A549 (cell line): ENCODE data around the gene NPIPA8.
"Not testable (repeated sequence)": the region's sequence is repeated elsewhere in the genome, so short reads cannot be mapped to it uniquely, and the experiment has no call there.

ENCODE experiments used
- CEBPB ChIP-seq, 2 experiments: fragments of >200 bp in 1 of 2; sonication (Bioruptor Twin) in 1 of 2; formaldehyde crosslinking in 1 of 2; IDR thresholded peaks; 2 replicates each; pipeline ENCODE4 v1.6.1; 2012 to 2016
- CHD4 ChIP-seq: fragments of 200-600 bp; sonication (generic); IDR thresholded peaks from 2 replicates; pipeline ENCODE4 v1.6.1; 2016; ENCODE audit warnings: antibody characterized with exemption, mild to moderate bottlenecking, borderline replicate concordance
- CTCF ChIP-seq: fragments of >200 bp; sonication (Bioruptor Twin); formaldehyde crosslinking; IDR thresholded peaks from 3 replicates; pipeline ENCODE4 v1.5.1; 2016
- EP300 ChIP-seq, 2 experiments: fragments of >200 bp; sonication (Bioruptor Twin); formaldehyde crosslinking; IDR thresholded peaks; 2 replicates in 1 of 2; 3 replicates in 1 of 2; pipeline ENCODE4 v1.6.1; 2016 to 2017
- HOXB13 ChIP-seq: fragments of 250-450 bp; sonication (Bioruptor Pico); IDR thresholded peaks from 2 replicates; pipeline ENCODE4 v1.5.0; 2020; ENCODE audit warnings: low read depth, mild to moderate bottlenecking, moderate library complexity
- JUN ChIP-seq, 2 experiments: fragments of >200 bp; sonication (Bioruptor Twin); formaldehyde crosslinking; IDR thresholded peaks; 2 replicates in 1 of 2; 3 replicates in 1 of 2; pipeline ENCODE4 v1.6.1; 2016 to 2017
- KDM1A ChIP-seq: fragments of 200-600 bp; sonication (generic); IDR thresholded peaks from 2 replicates; pipeline ENCODE4 v1.6.1; 2016; ENCODE audit warnings: low read depth, mild to moderate bottlenecking
- MAFK ChIP-seq: fragments of 450-650 bp; IDR thresholded peaks from 2 replicates; pipeline ENCODE4 v1.6.1; 2014; ENCODE audit not compliant: partially characterized antibody
- PHF8 ChIP-seq: fragments of 200-600 bp; sonication (generic); IDR thresholded peaks from 2 replicates; pipeline ENCODE4 v1.6.1; 2016; ENCODE audit warnings: low read depth, mild to moderate bottlenecking, antibody characterized with exemption, moderate library complexity, borderline replicate concordance
- POLR2A ChIP-seq: IDR thresholded peaks from 2 replicates; pipeline ENCODE4 v1.6.1; 2012; ENCODE audit warnings: mild to moderate bottlenecking, low read length
- POLR2AphosphoS2 ChIP-seq: conservative IDR thresholded peaks from 2 replicates; pipeline ENCODE4 v1.6.1; 2012; ENCODE audit warnings: low read length, improper control_type of control experiment, inconsistent platforms
- RFX5 ChIP-seq: fragments of 450-650 bp; IDR thresholded peaks from 2 replicates; pipeline ENCODE4 v1.7.1; 2014; ENCODE audit warnings: antibody characterized with exemption, mild to moderate bottlenecking, moderate library complexity
- TP53 ChIP-seq: fragments of 250-450 bp; sonication (Bioruptor Pico); IDR thresholded peaks from 2 replicates; pipeline ENCODE4 v1.5.0; 2021; ENCODE audit warnings: mild to moderate bottlenecking, moderate library complexity
- ZFP36 ChIP-seq: fragments of 450-650 bp; IDR thresholded peaks from 2 replicates; pipeline ENCODE4 v1.6.1; 2014; ENCODE audit warnings: borderline replicate concordance; ENCODE audit not compliant: partially characterized antibody

GRCh38 chr16:18303059-18303706 lies 33.4 kb downstream of the NPIPA8 start:
- TF ChIP-seq EP300 (IDR thresholded peaks at IDR 0.05); CTCF; CEBPB (IDR thresholded peaks at IDR 0.05); MAFK; POLR2AphosphoS2; CHD4; POLR2A; JUN (IDR thresholded peaks at IDR 0.05); KDM1A; TP53 (CRISPR knock-in tag); RFX5; HOXB13; PHF8; ZFP36: not testable (repeated sequence)
